Measurements from ENCODE around the gene ABCB11. TPM values are rescaled to one million over a fixed set of nuclear protein-coding genes. Genes with fewer than 3 reads are reported as not detected.

The ABCB11 gene
- polyA plus RNA-seq, 1 of the 3 experiments (the other 2 are of a cell fraction) = not detected

DNA sequence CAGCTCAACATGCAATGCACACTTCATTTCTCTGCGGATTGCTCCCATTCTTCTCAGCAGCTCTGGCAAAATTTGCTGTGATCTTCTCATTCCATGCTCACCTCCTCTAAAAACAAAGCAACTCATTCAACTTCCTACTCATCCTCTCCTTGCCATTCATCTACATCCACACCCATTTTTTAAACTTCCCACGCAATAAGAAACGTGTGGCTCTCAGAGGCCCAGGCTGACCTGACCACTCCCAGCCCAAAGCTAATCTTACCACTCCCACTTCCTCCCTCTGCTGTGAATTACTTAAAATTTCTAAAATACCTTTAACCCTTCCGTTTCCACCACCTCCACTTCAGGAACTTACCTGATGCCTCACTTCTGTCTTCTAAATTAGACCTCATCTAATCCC is 15.2 kb downstream of the ABCB11 start:
- Histone ChIP-seq H4K20me1 (ENCODE audit: insufficient read depth) (no peaks in the 10 kb centered on the region), H3K9me2 (no peaks in the 10 kb centered on the region), H3K9ac (no peak overlapping the region), H3K4me3 (ENCODE audit: low read depth in 2 of 2, low read length in 1 of 2) (no peak overlapping the region), H2AFZ (ENCODE audit: low read depth) (no peak overlapping the region), H3F3A (replicated peaks; ENCODE audit: insufficient read depth) (no peaks in the 10 kb centered on the region), H3K9me3 (no peaks in the 10 kb centered on the region), H3K79me2 (ENCODE audit: insufficient read depth) (no peaks in the 10 kb centered on the region), H3K27ac (ENCODE audit: low read depth in 2 of 2, low read length in 1 of 2) (no peak overlapping the region), H3K27me3 (ENCODE audit: insufficient read depth) (no peaks in the 10 kb centered on the region), H3K36me3 (replicated peaks in 1 of 2; ENCODE audit: control insufficient read depth in 1 of 2, insufficient read depth in 2 of 2, low read length in 1 of 2) (no peaks in the 10 kb centered on the region), H3K4me1 (ENCODE audit: control insufficient read depth in 1 of 2, insufficient read depth in 2 of 2, low read depth in 1 of 2, low read length in 1 of 2) (peaks cover 0 to 2% of the 10 kb centered on the region in 2 experiments; a peak in 1 of 4 replicates), H3K4me2 (no peak overlapping the region)
- TF ChIP-seq FOXM1 (IDR thresholded peaks at IDR 0.05; ENCODE audit: low read depth) (no peak), TAF1 (IDR thresholded peaks at IDR 0.05; ENCODE audit: borderline replicate concordance, low read depth, low read length) (no peak)
- ChIA-PET POLR2A (no interaction called here), CTCF (no interaction called here)
- WGBS (ENCODE audit: low lambda C conversion rate) = 48% methylated on average over 4 of the region's 4 CpGs
- DNase-seq = no peak

DNA sequence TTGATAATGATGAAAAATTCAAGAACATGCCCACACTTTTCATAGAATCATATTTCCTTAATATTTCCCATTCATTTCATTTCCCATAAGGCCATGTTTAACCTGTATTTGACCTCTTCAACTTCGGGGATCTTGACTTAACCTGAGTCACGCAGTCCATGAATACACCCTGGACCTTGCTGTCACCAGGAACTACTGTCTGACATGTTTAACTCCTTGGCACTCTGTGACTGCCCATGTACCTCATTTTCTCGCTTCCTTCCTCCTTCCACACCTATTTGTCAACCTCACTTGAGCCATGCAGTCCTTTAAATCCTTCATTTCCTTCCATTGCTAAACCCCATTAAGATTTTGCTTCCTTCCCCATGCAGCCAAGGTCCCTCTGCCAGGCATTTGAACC is 16.3 kb downstream of the ABCB11 start:
- Histone ChIP-seq H2AFZ (ENCODE audit: low read depth) (no peak overlapping the region), H4K20me1 (ENCODE audit: insufficient read depth) (no peaks in the 10 kb centered on the region), H3F3A (replicated peaks; ENCODE audit: insufficient read depth) (no peaks in the 10 kb centered on the region), H3K4me2 (no peak overlapping the region), H3K4me1 (ENCODE audit: control insufficient read depth in 1 of 2, insufficient read depth in 2 of 2, low read depth in 1 of 2, low read length in 1 of 2) (peaks cover 0 to 2% of the 10 kb centered on the region in 2 experiments; a peak in 1 of 4 replicates), H3K27ac (ENCODE audit: low read depth in 2 of 2, low read length in 1 of 2) (no peak overlapping the region), H3K4me3 (ENCODE audit: low read depth in 2 of 2, low read length in 1 of 2) (no peak overlapping the region), H3K36me3 (replicated peaks in 1 of 2; ENCODE audit: control insufficient read depth in 1 of 2, insufficient read depth in 2 of 2, low read length in 1 of 2) (no peaks in the 10 kb centered on the region), H3K9me2 (no peaks in the 10 kb centered on the region), H3K27me3 (ENCODE audit: insufficient read depth) (no peaks in the 10 kb centered on the region), H3K9me3 (no peaks in the 10 kb centered on the region), H3K79me2 (ENCODE audit: insufficient read depth) (no peaks in the 10 kb centered on the region), H3K9ac (no peak overlapping the region)
- WGBS (ENCODE audit: low lambda C conversion rate) = 30% methylated on average over 3 of the region's 3 CpGs
- no peak for DNase-seq
- ChIA-PET POLR2A (no interaction called here), CTCF (no interaction called here)
- no peak for TF ChIP-seq CHD2 (IDR thresholded peaks at IDR 0.05; ENCODE audit: low read length, partially characterized antibody)
- TF ChIP-seq NFIC (IDR thresholded peaks at IDR 0.05; ENCODE audit: borderline replicate concordance) = no peak
- TF ChIP-seq, protein P1, sequence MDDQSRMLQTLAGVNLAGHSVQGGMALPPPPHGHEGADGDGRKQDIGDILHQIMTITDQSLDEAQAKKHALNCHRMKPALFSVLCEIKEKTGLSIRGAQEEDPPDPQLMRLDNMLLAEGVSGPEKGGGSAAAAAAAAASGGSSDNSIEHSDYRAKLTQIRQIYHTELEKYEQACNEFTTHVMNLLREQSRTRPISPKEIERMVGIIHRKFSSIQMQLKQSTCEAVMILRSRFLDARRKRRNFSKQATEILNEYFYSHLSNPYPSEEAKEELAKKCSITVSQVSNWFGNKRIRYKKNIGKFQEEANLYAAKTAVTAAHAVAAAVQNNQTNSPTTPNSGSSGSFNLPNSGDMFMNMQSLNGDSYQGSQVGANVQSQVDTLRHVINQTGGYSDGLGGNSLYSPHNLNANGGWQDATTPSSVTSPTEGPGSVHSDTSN (IDR thresholded peaks at IDR 0.05) = no peak
- no peak for TF ChIP-seq RCOR1 (IDR thresholded peaks at IDR 0.05; ENCODE audit: low read length)
- TF ChIP-seq YY1 (IDR thresholded peaks at IDR 0.05; ENCODE audit: low read depth) = no peak
- TF ChIP-seq, protein P2, sequence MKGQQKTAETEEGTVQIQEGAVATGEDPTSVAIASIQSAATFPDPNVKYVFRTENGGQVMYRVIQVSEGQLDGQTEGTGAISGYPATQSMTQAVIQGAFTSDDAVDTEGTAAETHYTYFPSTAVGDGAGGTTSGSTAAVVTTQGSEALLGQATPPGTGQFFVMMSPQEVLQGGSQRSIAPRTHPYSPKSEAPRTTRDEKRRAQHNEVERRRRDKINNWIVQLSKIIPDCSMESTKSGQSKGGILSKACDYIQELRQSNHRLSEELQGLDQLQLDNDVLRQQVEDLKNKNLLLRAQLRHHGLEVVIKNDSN (IDR thresholded peaks at IDR 0.05; ENCODE audit: borderline replicate concordance, low read depth) = no peak
- no peak for TF ChIP-seq MEF2A (IDR thresholded peaks at IDR 0.05; ENCODE audit: borderline replicate concordance, low read depth)

DNA sequence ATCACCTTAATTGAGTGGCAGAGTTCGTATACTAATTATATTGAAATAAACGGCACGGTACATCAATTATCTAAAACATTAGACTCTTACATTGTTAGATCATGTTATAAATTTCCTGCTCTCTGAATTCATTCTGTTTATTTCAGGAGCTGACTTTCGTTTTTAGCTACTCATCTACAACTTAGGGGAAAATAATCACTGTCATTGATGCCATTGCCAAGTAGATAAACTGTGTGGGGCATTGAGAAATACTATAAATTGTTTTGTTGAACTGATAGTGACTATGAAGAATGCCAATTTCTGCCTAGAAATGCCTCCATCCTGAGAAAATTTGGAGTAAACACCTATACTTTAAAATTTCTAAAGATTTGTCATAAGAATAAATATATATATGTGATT is 17.5 kb downstream of the ABCB11 start:
- no peak for DNase-seq
- Histone ChIP-seq H2AFZ (ENCODE audit: low read depth) (no peak overlapping the region), H3K79me2 (ENCODE audit: insufficient read depth) (no peaks in the 10 kb centered on the region), H3K9me2 (no peaks in the 10 kb centered on the region), H3K36me3 (replicated peaks in 1 of 2; ENCODE audit: control insufficient read depth in 1 of 2, insufficient read depth in 2 of 2, low read length in 1 of 2) (no peaks in the 10 kb centered on the region), H3K9ac (no peak overlapping the region), H3K4me1 (ENCODE audit: control insufficient read depth in 1 of 2, insufficient read depth in 2 of 2, low read depth in 1 of 2, low read length in 1 of 2) (peaks cover 0 to 2% of the 10 kb centered on the region in 2 experiments; a peak in 1 of 4 replicates), H3K9me3 (no peaks in the 10 kb centered on the region), H4K20me1 (ENCODE audit: insufficient read depth) (no peaks in the 10 kb centered on the region), H3K4me3 (ENCODE audit: low read depth in 2 of 2, low read length in 1 of 2) (no peak overlapping the region), H3K4me2 (no peak overlapping the region), H3K27ac (ENCODE audit: low read depth in 2 of 2, low read length in 1 of 2) (no peak overlapping the region), H3F3A (replicated peaks; ENCODE audit: insufficient read depth) (no peaks in the 10 kb centered on the region), H3K27me3 (ENCODE audit: insufficient read depth) (no peaks in the 10 kb centered on the region)
- POLR2A ChIA-PET = no interaction called here
- 59% methylated on average over 4 of the region's 4 CpGs for WGBS (ENCODE audit: low lambda C conversion rate)
- CTCF ChIA-PET = interaction anchor here (0.5 kb wide), 1 partner anchor 308 kb away, joined by 4 read pairs; no protein-coding TSS in a partner anchor
- TF ChIP-seq, protein P3, sequence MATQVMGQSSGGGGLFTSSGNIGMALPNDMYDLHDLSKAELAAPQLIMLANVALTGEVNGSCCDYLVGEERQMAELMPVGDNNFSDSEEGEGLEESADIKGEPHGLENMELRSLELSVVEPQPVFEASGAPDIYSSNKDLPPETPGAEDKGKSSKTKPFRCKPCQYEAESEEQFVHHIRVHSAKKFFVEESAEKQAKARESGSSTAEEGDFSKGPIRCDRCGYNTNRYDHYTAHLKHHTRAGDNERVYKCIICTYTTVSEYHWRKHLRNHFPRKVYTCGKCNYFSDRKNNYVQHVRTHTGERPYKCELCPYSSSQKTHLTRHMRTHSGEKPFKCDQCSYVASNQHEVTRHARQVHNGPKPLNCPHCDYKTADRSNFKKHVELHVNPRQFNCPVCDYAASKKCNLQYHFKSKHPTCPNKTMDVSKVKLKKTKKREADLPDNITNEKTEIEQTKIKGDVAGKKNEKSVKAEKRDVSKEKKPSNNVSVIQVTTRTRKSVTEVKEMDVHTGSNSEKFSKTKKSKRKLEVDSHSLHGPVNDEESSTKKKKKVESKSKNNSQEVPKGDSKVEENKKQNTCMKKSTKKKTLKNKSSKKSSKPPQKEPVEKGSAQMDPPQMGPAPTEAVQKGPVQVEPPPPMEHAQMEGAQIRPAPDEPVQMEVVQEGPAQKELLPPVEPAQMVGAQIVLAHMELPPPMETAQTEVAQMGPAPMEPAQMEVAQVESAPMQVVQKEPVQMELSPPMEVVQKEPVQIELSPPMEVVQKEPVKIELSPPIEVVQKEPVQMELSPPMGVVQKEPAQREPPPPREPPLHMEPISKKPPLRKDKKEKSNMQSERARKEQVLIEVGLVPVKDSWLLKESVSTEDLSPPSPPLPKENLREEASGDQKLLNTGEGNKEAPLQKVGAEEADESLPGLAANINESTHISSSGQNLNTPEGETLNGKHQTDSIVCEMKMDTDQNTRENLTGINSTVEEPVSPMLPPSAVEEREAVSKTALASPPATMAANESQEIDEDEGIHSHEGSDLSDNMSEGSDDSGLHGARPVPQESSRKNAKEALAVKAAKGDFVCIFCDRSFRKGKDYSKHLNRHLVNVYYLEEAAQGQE (IDR thresholded peaks at IDR 0.05; ENCODE audit: low read depth, low read length) = no peak
- no peak for TF ChIP-seq TCF12 (IDR thresholded peaks at IDR 0.05)
- TF ChIP-seq, protein P1 (IDR thresholded peaks at IDR 0.05) = no peak
- TF ChIP-seq RCOR1 (IDR thresholded peaks at IDR 0.05; ENCODE audit: low read length) = no peak
- no peak for TF ChIP-seq MEF2A (IDR thresholded peaks at IDR 0.05; ENCODE audit: borderline replicate concordance, low read depth)
- TF ChIP-seq, protein P4, sequence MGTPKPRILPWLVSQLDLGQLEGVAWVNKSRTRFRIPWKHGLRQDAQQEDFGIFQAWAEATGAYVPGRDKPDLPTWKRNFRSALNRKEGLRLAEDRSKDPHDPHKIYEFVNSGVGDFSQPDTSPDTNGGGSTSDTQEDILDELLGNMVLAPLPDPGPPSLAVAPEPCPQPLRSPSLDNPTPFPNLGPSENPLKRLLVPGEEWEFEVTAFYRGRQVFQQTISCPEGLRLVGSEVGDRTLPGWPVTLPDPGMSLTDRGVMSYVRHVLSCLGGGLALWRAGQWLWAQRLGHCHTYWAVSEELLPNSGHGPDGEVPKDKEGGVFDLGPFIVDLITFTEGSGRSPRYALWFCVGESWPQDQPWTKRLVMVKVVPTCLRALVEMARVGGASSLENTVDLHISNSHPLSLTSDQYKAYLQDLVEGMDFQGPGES (IDR thresholded peaks at IDR 0.05; ENCODE audit: low read depth, low read length) = no peak
- TF ChIP-seq FOXM1 (IDR thresholded peaks at IDR 0.05; ENCODE audit: low read depth) = no peak
- TF ChIP-seq, protein P2 (IDR thresholded peaks at IDR 0.05; ENCODE audit: borderline replicate concordance, low read depth) = no peak

Measured in SK-N-SH (cell line).